AG10803 (cell line): ENCODE data around the gene CFAP92.
A peak's percentile ranks its signal among the peaks of the same experiment; 100 is the strongest.
"Not testable (repeated sequence)": the region's sequence is repeated elsewhere in the genome, so short reads cannot be mapped to it uniquely, and the experiment has no call there.

Experiments
- DNase-seq: peaks from one replicate; pipeline ENCODE4 v3.0.0; 2010; ENCODE audit warnings: low read depth
- H3K4me3 ChIP-seq: 2 replicates; pipeline ENCODE4 v1.5.1; 2011; ENCODE audit warnings: mild to moderate bottlenecking, low read length, control low read depth
- CTCF ChIP-seq: conservative IDR thresholded peaks from 2 replicates; pipeline ENCODE4 v1.5.1; 2011; ENCODE audit warnings: mild to moderate bottlenecking, low read length, control low read depth, inconsistent platforms

Gene CFAP92

DNA sequence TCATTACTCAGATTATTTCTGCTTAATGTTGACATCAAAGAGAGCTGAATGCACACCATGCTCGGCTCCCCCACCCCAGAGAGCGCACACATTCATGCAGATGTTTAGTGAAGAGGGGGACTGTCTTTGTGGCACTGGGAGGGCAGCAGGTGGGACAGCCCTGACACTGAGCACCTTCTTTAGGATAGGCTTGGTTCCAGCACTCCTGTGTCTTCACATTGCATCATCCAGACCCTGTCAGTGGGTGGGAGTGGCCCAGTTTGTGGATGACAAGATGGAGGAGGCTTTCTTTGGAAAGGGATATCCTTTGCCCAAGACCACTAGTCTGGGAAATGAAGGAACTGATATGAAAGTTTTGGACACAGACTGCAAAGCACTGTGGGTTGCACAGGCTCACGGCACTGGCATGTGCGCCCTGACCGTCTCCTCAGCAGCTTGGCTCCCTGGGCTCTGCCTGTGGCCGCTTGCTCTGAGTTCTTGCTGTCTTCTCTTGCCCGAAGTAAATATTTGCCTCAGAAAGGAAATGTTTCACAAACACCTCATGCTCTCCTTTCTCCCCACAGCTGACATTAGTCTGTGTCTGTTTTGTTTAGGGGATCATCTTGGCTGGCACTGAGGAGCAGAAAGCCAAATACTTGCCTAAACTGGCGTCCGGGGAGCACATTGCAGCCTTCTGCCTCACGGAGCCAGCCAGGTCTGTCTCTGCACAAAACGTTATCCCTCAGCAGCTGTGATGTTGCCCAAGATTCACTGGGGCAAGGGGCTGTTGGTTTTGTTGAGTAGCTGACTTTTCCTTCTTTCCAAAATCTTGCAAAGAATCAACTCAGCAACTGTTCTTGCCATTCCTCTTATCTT, 97.8 kb downstream of the CFAP92 start:
- no peak overlapping the region for H3K4me3 ChIP-seq
- TF ChIP-seq CTCF = no peak

GRCh38 chr3:128889139-128889894, 104.6 kb downstream of the CFAP92 start:
- no peak overlapping the region for H3K4me3 ChIP-seq
- no peak for DNase-seq
- TF ChIP-seq CTCF = no peak

More for the DNA sequence above, 97.8 kb downstream of the CFAP92 start:
- no peak for DNase-seq

- no peak overlapping the region for H3K4me3 ChIP-seq
- DNase-seq = no peak
- no peak for TF ChIP-seq CTCF
These were observed 108.9 kb downstream of the CFAP92 start for GRCh38 chr3:128884992-128885391.

DNA sequence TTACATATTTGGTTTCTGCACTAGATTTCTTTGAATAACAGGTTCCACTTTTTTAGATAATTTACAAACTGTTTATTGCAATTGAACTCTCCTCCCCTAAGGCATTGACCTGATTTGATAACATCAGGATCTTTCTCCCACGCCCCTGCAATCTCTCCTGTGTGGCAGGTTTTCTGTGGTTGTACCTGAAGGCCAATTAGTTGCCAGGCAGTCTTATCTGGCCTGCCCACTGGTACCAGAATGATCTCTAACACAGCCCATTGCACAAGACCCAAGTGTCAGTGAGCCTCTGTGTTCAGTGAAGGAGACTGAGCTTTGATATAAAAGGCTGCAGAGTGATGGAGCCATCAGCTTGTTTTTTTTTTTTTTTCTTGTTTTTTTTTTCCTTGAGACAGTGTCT, 111.2 kb downstream of the CFAP92 start:
- no peak for TF ChIP-seq CTCF
- H3K4me3 ChIP-seq = no peak overlapping the region
- no peak for DNase-seq

- TF ChIP-seq CTCF = no peak
- no peak for DNase-seq
- H3K4me3 ChIP-seq = no peak overlapping the region
These were observed 112.3 kb downstream of the CFAP92 start for GRCh38 chr3:128881576-128881975.

- peak overlapping the region; percentile 94 for H3K4me3 ChIP-seq
- DNase-seq = not testable (repeated sequence)
These were observed 113.4 kb downstream of the CFAP92 start for GRCh38 chr3:128880455-128880854.

- no peak for DNase-seq
- peak overlapping the region; percentile 94 for H3K4me3 ChIP-seq
- TF ChIP-seq CTCF = no peak
These were observed 113.9 kb downstream of the CFAP92 start for GRCh38 chr3:128879991-128880390.
